GM19023 (cell line): ENCODE data around the gene NCKAP5.

ENCODE experiments used
- ATAC-seq: cut with Tn5 transposase; IDR thresholded peaks from one replicate; pipeline ENCODE4 v1.9.1; 2021; ENCODE audit warnings: mild to moderate bottlenecking, moderate library complexity; ENCODE audit not compliant: unreplicated experiment

The NCKAP5 gene

DNA sequence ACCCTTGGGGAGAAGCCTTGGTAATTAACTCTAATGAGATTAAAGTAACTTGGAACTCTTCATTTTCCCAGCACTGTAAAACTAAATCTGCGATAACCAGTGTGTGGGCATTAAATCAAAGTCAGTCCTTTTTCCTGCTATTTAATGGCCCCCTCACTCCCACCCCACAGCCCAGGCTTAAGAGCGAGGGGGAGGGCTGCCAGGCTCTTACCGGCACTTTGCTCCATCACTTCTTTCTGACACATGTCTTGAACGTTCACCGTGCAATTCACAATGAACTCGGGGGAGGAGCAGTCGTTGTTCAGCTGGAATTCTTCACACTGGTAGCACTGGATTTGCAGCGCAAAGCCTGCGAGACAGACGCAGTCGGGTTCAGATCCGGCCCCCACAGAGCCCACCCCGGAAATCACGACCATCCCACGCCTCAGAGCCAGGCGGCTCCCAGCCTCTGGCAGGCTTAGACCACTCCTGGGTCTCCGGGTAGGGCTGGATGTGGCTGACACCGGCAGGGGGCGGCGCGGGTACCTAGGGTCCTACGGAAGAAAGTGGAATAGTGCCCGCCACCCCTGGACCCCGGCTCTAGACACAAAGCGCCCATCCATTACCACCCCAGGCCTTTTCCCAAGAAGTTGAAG, 900.0 kb downstream of the NCKAP5 start:
- no peak for ATAC-seq

DNA sequence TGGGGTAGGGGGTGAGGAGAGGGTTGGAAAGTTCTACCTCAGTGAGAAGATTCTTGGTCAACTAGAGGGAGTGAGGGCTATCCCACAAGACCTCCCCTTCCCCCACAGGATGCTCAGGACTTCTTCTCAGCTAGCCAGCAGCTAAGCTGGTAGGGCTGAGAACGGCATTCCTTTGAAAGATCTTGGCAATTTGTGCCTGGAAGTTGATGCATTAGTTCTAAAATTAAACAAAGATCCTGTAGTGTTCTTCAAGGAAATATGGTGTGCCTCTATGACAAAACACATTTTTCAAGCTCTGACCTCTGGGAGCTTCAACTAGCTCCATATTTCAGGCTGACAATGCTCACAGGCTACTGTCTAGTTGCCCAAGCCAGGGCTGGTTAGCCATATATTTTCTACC, 900.6 kb downstream of the NCKAP5 start:
- ATAC-seq: no peak

GRCh38 chr2:132665401-132666140, 902.7 kb downstream of the NCKAP5 start:
- ATAC-seq: no peak

- no peak for ATAC-seq
Measured at GRCh38 chr2:132664096-132664495, 904.2 kb downstream of the NCKAP5 start.

GRCh38 chr2:132662732-132663131, 905.5 kb downstream of the NCKAP5 start:
- ATAC-seq: no peak

DNA sequence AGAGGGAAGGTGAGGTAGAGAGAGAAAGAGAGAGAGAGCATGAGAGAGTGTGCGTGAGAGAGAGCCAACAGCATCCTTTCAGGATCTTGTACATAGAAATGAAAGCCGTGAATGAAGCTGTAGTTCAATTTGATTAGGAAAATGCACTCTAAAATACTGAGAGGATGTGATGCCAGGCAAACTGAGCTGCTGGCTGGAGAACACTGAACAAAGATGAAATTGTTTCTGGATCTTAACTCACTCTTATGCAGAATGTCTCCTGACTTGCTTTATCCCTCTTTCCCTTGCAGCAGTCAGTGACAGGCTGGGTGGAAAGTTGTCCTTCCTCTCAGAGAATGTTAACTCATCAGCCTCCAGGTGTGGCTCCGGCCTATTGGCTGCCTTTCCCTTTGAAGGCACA, 908.9 kb downstream of the NCKAP5 start:
- ATAC-seq: no peak

DNA sequence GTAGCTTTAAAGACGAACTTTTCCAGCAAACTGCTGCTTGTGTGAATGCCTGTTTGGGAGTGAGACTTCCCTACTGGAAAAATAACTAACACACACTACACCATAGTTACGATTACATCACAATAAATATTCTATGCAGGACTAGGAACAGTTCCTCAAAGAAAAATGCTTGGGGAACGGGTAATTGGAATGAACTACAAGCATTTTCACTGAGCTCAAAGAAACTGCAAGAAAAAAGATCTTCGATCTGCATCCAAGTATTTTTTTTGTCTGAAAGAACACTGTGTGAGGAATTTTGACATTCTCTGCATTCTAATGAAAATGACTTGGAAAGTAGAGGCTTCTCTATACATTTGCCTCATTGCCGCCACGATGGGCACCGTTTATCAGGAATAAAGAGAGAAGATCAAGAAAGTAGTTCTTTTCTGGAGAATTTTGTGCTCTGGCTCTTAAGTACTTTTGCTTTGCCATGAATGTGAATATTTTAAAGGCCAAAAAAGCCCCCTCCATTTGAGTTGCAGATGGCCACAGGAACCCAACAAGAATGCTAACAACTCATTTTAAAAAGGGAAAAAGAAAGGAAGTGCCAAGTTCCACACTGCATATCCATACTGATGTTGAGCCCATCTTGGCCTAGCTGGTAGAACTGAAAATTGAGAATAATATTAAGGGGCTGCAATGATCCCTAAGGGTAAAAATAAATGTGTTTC, 911.8 kb downstream of the NCKAP5 start:
- no peak for ATAC-seq

DNA sequence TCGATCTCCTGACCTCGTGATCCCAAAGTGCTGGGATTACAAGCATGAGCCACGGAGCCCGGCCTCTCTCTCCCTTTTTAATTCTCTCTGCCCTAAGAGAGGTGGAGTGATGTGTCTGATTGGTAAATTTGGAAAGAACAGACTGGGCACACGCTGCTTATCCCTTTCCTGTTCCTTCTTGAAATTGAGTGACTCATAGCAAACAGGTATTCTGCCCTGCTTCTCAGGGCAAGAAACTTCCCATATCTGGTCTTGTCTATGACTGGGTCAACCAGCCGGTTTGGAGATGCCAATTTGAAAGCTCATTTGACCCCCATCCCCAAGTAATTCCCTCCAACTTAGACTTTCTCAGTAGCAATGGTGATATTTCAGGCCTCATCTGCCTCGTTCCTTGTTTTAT, 913.3 kb downstream of the NCKAP5 start:
- no peak for ATAC-seq

DNA sequence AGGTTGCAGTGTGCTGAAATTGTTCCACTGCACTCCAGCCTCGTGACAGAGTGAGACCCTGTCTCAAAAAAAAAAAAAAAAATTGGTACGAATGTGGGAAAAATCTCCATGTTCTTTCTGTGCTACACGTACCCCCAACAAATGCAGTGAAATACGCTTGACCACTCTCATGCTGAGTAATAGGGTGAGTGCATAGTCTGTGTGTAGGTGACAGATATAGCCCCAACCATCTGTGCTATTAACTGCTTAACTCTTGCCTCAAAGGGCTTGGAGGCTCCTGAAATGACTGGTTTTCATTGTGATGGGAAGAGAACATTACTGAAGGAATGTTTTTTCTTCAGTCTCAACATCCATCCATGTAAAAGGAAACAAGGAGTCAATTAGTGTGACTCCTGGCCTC, 913.9 kb downstream of the NCKAP5 start:
- ATAC-seq: no peak

- ATAC-seq: no peak
Measured at GRCh38 chr2:132652474-132652873, 915.8 kb downstream of the NCKAP5 start.

DNA sequence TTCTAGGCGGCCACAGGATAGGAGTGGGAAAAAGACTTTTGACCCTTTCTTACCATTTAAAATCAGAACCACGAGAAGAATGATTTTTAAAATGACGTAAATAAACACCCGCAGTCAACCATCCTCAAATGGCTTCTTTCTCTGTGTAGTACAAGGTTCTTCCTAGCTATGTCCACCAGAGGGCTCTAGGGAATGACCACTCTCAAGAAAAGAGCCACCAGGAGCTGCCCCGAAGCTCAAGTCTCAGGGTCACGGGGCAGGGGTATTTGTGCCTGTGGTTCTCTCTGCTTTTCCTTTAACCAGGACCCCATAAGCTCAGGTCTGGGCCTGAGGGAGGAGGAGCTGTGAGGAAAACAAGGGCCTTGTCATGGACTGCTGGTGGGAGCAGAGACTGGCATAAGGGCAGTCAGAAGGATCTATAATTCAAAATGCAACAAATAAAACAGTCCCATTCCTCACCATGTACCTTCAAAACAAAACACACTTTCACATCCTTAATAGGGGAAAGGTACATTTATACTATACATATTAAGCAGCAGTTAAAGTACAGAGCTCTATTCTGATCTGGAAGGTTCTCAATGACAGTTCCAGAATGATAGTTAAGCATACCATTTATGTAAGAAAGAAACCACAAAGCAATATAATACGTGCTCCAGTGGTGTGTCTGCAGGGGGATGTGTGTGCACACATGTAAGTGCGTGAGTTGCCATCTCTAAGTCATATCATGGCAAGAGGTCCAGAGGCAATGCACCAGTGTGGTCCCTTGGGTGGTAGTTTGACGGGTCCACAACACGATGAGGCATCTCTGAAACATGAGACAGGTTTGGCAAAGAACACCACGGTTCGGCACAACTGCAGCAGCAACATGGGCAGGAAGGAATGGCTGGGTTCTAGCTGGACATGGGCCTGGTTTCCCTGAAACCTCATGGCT, 916.9 kb downstream of the NCKAP5 start:
- ATAC-seq: no peak

- no peak for ATAC-seq
Measured at GRCh38 chr2:132646540-132647108, 921.6 kb downstream of the NCKAP5 start.

- ATAC-seq: no peak
Measured at GRCh38 chr2:132645722-132646539, 922.3 kb downstream of the NCKAP5 start.

GRCh38 chr2:132645176-132645575, 923.1 kb downstream of the NCKAP5 start:
- ATAC-seq: no peak

- ATAC-seq: no peak
Measured at GRCh38 chr2:132642415-132642814, 925.8 kb downstream of the NCKAP5 start.

DNA sequence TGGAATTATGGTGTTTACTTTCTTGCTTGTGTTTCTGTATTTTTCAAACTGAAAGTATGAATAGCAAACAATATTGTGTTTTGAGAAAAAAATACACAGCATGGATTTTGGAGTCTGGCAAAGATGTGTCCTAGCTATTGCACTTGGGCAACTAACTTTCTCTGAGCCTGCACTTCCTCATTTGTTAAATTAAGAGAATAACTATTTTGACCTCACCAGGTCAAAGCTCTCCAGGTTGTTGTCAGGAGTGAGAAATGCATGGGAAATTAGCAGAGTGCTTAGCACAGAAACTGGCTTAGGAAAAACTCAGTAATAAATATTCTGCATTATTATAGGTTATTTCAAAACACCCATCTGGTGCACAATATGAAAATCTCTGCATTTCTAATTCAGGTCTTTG, 926.4 kb downstream of the NCKAP5 start:
- no peak for ATAC-seq

- ATAC-seq: no peak
Measured at GRCh38 chr2:132640116-132640515, 928.1 kb downstream of the NCKAP5 start.

DNA sequence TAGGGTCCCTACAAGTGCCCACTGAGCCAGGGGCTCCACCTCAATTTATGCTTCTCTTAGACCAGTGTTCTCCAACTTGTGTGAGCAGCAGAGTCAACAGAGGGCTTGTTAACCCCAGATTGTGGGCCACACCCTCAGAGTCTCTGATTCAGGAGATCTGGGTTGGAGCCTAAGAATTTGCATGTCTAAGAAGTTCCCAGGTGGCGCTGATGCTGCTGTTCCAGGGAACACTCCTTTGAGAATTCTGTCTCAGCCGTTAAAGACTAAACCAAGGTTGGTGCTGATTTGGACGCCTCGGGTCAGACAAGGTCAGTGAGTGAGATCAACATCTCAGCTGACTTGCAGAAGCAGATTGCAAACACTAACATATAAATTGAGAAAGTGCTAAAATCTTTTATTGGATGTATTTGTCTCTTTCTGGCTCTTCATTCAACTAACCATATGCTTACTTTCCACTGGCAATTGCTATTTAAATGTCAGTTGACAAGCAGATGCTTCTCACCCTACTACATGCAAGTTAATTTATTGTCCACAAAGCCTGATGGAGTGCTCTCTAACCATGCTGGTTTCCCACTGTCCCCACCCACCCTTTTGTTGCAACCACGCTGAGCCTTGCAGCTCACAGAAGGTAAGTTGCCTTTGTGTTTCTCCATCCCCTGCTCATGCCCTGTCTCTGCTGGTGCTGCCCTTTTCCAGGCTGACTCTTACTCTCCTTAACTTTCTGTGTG, 929.8 kb downstream of the NCKAP5 start:
- no peak for ATAC-seq

DNA sequence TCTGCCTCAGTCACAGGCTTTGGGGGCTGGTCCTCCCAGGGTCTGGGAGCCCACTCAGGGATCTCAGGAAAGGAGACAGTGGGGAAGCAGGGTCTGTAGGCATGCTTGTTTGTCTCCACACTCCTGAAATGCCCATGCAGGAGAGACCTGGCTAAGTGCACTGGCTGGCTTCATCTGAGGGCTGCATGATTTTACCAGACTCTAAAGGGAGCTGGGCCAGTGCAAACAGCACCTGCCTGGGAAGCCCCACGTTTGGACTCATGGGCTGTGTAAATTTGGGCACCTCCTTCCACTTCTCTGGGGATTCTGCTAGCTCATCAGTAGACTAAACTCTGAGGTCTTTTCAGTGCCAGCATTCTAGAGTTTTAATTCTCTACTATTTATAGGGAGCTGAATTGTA, 931.9 kb downstream of the NCKAP5 start:
- ATAC-seq: no peak
